ENCODE measurements around the gene SRCIN1.
"Not testable (repeated sequence)": the region's sequence is repeated elsewhere in the genome, so short reads cannot be mapped to it uniquely, and the experiment has no call there.

The SRCIN1 gene

GRCh38 chr17:38551121-38551520 is 54.6 kb downstream of the SRCIN1 start:
- DNase-seq (ENCODE audit: insufficient read length, low spot score) (no peak), FAIRE-seq (no peak)

DNA sequence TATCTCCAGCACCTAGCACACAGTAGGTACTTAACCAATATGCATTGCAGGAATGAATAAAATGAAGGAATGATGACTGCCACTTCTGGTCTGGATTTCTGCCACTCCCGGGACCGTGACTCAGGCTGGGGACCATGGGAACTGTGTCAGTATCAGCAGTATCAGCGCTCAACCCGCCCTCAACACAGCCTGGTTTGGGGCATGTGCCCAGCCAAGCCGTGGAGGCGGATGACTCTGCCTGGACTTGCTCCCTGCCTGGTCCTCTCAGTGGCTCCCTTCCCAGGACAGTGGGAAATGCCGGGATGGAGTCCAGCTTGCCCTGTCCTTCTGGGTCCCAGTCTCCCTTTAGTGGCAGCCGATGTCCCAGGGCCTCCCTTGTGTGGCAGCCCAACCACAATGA is 55.1 kb downstream of the SRCIN1 start:
- no peak for DNase-seq (ENCODE audit: insufficient read length, low spot score)
- FAIRE-seq, result no peak

DNA sequence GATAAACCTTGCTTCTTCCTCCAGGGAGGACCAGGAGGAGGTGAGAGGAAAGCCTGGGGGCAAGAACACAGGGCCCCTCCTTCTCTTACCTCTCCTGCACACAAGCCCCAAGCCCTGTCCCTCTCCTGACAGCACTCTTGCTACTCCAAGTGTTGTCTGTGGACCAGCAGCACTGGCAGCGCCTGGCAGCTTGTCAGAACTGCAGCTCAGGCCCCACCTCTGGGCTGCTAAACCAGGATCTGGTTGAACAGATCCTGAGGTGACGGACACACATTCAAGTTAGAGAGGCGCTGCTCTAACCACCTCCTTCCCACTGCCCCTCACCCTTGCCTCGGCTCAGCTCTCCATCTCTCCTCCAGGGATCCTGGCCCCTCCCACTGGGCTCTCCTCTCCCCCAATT is 56.5 kb downstream of the SRCIN1 start:
- DNase-seq (ENCODE audit: insufficient read length, low spot score), result no peak
- no peak for FAIRE-seq

- FAIRE-seq (no peak), DNase-seq (ENCODE audit: insufficient read length, low spot score) (no peak)
Measured at GRCh38 chr17:38547444-38547843, 58.3 kb downstream of the SRCIN1 start.

DNA sequence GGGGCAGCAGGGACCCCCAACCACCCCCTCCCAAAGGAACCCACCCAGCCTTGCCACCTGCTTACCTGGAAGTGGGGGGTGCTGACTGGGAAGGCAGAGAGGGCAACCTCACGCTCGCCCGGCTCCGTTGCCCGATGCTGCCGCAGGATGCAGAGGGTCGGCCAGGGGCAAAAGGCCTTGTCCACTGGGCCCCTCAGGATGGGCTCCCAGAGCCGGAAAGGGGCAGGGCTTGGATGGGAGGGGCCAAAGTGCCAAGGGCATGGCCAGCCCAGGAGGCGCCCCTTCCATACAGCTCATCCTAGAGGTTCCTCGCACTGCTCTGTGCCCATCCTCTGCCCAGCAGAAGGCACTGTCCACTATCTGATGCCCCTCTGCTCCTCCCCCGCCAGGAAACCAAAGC is 59.4 kb downstream of the SRCIN1 start:
- DNase-seq (ENCODE audit: insufficient read length, low spot score), result no peak
- FAIRE-seq, result no peak

DNA sequence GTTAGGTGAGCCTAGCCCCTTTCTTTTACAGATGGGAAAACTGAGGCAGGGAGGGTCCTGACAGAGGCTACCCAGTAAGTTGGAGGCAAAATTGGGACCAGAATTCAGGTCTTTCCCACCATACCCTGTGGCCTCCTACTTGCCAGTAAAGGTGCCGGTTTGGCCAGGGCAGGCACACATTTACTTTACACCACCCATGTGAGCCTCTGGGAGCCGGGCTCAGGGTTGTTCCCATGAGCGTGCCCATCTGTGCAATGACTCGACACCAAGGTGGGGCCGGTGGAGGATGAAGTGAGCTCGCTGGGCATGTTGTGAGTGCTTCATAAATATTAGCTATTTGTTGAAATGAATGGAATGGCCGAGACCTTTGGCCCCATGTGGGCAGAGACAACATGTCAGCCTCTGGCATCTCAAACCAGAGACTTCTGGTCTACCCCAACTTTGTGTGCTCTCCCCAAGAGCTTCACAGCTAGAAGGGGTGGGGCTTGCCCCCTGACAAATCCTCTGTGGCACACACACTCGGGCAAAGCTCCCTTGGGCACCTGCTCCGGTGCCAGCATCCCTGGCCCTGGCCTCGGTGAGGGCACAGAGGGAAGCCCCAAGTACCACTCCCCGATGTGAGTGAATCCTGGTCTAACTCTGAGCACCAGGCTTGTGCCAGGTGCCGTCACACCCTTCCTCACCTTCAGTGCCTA is 60.1 kb downstream of the SRCIN1 start:
- DNase-seq (ENCODE audit: insufficient read length, low spot score), result no peak
- no peak for FAIRE-seq

GRCh38 chr17:38544839-38545209 is 60.9 kb downstream of the SRCIN1 start:
- DNase-seq (ENCODE audit: insufficient read length, low spot score) (no peak), FAIRE-seq (no peak)

GRCh38 chr17:38544175-38544838 is 61.4 kb downstream of the SRCIN1 start:
- DNase-seq (ENCODE audit: insufficient read length, low spot score) (no peak), FAIRE-seq (no peak)

GRCh38 chr17:38543403-38544174 is 62.2 kb downstream of the SRCIN1 start:
- no peak for DNase-seq (ENCODE audit: insufficient read length, low spot score)

DNA sequence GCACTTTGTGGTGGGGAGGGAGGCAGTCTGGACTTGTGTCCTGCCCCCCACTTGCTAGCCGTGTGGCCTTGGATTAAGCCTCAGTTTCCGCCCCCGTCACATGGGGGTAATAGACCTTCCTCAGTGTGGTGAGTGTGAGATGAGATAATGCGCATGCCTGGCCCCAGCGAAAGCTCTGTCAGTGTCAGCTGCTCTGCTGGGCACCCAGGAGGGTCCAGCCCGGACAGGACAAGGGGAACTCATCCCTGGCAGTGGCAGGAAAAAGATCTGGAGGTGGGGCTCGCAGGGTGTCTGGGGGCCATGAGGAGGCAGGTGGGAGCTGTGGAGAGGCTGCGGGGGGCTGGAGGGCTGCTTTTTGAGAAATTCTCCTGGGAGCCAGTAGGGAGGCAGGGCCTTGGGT is 63.5 kb downstream of the SRCIN1 start:
- no peak for FAIRE-seq
- DNase-seq (ENCODE audit: insufficient read length, low spot score), result no peak

More at GRCh38 chr17:38543403-38544174, 62.2 kb downstream of the SRCIN1 start:
- FAIRE-seq, result no peak

DNA sequence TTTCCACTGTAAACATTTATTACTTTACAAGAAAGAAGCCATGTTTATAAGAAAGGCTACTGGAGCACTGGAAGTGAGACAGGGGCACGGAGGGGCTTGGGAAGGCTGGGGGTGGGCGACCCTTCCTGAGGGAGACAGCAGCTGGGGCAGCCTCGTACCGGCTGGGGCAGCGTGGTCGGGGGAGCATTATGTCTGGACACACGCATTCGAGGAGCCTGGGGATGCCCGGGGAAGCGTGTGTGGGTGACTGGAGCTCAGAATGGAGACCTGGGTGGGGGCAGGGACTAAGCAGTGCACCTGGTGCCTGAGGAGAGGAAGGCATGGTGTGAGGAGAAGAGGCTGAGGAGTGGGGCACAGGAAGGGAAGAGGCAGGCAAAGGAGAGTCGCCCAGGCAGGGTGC is 64.5 kb downstream of the SRCIN1 start:
- no peak for FAIRE-seq
- no peak for DNase-seq (ENCODE audit: insufficient read length, low spot score)

DNA sequence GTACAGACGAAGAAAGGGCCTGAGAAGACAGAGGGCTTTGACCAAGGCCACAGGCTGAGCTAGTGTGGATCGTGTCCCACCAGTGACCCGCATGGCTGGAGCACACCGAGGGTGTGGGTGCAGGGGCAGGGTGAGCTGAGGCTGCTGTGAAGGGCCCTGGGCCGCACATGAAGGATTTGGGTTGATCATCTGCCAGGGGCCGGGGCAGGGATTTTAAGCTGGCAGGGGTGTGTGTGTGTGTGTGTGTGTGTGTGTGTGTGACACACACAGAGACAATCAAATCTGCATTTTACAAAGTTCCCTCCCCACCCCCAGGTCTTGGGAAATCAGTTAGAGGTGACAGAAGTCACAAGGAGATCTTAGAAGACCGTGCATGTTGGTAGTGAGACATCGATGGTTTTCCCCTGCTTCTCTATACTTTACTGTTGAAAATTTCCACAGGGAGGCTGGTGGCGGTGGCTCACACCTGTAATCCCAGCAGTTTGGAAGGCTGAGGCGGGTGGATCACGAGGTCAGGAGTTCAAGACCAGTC is 65.2 kb downstream of the SRCIN1 start:
- DNase-seq (ENCODE audit: insufficient read length, low spot score), result no peak
- no peak for FAIRE-seq

DNA sequence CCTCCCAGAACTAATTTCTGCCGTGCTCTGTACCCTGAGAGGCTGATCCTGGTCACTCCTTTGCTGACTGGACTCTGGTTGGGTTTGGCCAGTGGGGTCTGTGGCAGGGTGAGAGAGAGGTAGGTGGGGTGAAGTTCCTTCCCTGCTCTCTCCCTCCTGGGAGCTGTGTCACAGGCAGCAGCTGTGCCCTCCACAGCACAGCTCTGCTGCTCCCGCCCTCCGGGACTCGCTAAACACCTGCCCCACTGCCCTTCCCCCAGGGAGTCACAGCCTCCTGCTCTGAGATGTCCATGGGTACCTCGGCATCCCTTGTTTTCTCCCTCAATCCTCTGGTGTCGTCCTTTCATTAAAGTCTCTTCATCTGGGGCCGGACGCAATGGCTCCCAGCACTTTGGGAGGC is 66.4 kb downstream of the SRCIN1 start:
- FAIRE-seq (no peak), DNase-seq (ENCODE audit: insufficient read length, low spot score) (no peak)

DNA sequence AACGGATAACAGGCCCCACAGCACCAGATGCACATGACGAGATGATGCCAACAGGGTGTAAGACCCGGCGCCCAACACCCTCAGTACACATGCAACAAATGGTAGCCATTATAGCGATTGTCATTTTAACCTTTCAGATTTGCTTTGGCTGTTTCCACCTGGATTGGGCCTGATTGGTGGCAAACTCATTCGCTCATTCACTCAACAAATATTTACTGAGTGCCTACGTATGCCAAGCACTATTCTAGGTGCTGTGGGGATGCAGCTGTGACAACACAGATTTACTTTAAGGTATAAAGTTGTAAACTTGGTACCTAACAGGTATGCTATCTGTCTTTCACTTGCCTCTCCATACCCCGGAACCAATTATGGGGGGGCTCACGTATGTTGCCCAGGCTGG is 66.8 kb downstream of the SRCIN1 start:
- FAIRE-seq (no peak), DNase-seq (ENCODE audit: insufficient read length, low spot score) (no peak)

DNA sequence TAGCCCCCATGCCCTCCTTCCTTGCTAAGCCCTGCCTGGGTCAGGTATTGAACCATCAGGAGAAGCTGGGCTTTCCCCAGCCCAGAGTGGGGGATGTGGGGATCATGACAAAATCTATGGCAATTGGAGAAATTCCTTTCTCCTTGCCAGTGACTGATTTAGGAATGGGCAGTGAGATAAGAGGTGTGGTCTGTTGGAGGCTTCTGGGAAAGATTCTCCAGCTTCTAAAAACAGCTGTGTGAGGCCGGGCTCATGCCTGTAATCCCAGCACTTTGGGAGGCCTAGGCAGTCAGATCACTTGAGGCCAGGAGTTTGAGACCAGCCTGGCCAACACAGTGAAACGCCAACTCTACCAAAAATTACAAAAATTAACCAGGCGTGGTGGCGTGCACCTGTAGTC is 69.1 kb downstream of the SRCIN1 start:
- no peak for FAIRE-seq
- no peak for DNase-seq (ENCODE audit: insufficient read length, low spot score)

DNA sequence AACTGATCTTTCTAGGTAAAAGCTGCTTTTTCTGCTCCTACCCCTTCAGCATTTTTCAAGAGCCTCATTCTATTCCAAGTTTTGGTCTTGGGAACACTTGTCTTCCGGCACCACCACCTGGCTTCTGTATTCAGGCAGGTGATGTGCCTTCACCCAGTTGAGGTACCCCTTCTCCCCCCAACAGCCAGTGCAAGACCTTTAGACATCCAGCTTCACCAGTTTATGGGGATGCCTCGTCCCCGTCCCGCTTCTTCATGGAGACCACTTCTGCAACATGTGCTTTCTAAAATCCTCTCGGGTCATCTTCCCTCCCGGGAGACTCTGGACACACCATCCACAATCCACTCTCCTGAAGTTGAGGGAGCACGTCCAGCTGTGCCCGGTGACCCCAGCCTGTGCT is 69.9 kb downstream of the SRCIN1 start:
- DNase-seq (ENCODE audit: insufficient read length, low spot score) (no peak), FAIRE-seq (no peak)

GRCh38 chr17:38534498-38534885 is 71.3 kb downstream of the SRCIN1 start:
- FAIRE-seq, result no peak

GRCh38 chr17:38533866-38534497 is 71.8 kb downstream of the SRCIN1 start:
- no peak for DNase-seq (ENCODE audit: insufficient read length, low spot score)
- no peak for FAIRE-seq

More at GRCh38 chr17:38534498-38534885, 71.3 kb downstream of the SRCIN1 start:
- no peak for DNase-seq (ENCODE audit: insufficient read length, low spot score)

DNA sequence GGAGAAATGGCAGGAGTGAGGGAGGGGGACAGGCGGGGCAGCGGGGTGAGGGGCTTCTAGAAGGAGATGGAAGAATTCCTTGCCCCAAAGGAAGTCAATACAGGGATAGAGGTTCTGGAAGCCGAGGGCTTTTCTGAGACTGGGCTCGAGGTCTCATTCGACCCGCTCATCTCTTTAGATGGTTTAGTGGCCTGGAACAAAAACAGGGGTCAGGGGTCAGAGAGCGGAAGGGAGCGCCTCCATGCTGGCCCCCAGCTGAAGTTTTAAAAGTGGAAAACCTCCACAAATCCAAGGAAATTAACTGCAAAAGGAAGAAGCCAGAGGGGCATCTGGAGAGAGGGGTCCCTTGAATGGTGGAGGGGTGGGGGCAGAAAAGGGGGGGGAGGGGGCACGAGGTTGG is 72.5 kb downstream of the SRCIN1 start:
- no peak for DNase-seq (ENCODE audit: insufficient read length, low spot score)
- no peak for FAIRE-seq

DNA sequence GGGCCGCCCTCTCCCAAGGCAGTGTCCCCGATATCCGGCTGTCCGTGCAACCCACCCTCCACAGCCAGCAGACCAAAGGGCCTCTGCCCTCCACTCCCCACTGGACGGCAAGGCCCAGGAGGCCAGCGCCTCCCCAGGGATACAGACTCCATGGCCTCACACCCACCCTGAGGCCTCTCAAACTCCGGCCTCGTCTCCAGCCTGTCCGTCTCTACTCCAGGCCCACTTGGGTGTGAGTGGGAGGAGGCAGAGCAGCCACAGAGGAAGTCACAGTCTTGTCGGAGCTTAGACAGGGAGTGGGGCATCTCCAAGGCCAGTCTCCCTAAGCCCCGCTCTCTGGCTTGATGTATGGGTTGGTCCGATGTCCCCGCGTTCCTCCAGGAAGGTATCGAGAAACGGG is 73.3 kb downstream of the SRCIN1 start:
- DNase-seq (ENCODE audit: insufficient read length, low spot score) (no peak), FAIRE-seq (no peak)

DNA sequence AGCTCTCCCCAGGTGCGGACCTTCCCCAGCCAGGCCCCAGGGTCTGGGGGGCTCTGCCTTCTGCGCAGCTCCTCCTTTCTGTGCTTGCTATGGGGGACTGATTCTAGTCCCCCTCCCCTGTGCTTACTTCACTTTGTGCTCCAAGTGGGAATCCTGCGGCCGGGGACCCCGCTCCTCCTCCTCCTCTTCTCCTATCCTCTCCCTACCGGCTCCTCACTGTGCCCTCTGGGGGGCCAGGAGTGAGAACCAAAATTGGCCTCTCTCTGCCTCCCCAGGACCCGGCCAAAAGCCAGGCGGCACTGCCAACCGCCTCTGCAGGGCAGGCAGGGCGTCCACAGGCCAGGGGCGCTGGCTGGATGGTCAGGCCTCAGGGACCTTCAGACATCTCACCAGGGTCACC is 74.0 kb downstream of the SRCIN1 start:
- FAIRE-seq, result not testable (repeated sequence)

More for the DNA sequence above, 74.0 kb downstream of the SRCIN1 start:
- not testable (repeated sequence) for DNase-seq (ENCODE audit: insufficient read length, low spot score)

All from HTR-8/SVneo (cell line).